GM18861 (cell line): ENCODE measurements around the gene IKBKE.
A peak's percentile ranks its signal among the peaks of the same experiment; 100 is the strongest.

Experiments used
- ATAC-seq: cut with Tn5 transposase; IDR thresholded peaks from one replicate; pipeline ENCODE4 v1.9.1; 2021; ENCODE audit not compliant: unreplicated experiment

IKBKE gene

DNA sequence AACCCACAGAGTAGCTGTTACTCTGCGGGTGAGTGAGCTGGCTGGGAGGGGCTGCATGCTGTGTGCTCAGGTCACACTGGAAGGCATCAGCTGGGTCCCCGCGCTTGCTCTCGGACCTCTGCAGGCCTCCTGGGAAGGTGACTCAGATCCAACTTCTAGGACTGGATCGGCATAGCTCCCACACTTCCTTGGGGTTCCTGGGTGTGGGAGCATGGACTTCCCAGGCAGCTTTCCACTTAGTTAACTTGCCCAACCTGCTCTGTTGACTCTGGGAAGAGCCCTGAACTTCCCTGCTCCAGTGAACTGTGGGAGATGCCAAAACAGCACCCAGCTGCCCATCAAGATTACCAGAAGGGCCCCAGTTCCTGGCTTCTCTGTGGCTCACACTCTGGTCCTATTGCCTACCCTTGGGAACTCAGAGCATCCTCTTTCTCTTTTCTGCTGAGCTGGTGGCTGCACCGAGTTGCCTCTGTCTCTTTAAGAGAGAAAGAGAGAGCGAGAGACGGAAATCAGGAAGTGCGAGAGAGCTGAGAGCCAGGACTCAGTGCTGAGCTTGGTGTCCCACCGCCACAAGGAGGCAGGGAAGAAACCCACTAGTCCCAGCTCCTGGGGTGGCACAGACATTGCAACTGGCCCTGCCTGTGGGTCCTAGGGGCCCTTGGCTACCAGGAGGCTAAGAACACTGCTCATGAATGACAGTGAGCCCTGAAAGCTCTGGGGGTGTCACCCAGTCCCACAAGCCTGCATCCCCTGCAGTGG lies at the start of gene IKBKE:
TSS of gene IKBKE (plus strand) at position 544 of the 759 bp plus-strand sequence. CDS start 2,752 bp downstream, outside the sequence.
- ATAC-seq, result peak; percentile 42

DNA sequence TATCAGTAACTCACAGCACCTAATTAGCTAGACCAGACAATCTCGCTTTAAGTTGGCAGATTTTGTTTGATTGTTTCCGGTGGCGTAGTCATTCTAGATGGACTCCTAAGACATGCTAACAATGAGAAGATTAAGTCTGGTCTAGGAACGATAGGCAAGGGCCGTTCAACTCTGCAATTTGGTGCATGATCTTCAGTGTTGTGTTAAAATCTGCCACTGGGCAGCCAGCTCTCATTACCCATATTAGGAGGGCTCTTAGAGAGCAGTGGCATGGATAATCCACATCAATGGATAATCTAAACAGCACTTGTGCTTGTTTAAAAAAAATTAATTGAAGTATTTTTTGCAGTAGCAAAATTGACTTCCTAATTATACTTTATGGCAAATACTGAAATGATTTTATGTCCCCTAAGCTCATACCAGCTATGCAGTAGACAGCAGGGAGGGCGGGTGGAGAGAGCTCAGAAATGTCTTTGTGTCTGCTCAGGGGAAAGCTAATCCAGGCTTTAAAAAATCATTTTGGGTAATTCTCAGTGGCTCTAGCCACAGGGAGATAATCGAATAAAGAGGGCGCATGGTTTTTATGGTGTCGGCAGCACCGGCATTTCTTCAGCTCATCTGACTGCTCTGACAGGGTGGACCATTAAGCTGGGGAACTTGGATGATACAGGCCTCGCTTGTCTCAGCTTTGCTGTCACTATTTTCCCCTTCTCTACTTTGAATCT lies 48.5 kb upstream of the IKBKE start:
- no peak for ATAC-seq

DNA sequence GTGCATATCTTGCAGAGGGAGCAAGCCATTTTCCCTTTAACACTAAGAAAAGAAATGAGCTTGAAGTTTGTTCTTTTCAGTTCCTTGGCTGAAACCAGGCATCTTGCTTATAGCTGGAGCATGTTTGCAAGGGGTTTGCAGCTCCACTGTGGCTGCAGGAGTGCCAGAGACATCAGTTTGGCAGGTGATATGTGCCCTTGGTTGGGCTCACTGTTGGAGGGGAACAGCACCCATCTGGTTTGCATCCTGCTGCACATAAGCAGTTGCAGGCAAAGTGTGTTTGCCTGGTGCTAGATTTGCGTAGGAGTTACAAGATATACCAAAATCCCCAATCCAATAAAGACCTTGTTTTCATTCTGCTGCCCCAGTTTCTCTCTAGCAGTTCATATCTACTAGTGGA lies 47.8 kb upstream of the IKBKE start:
- no peak for ATAC-seq

DNA sequence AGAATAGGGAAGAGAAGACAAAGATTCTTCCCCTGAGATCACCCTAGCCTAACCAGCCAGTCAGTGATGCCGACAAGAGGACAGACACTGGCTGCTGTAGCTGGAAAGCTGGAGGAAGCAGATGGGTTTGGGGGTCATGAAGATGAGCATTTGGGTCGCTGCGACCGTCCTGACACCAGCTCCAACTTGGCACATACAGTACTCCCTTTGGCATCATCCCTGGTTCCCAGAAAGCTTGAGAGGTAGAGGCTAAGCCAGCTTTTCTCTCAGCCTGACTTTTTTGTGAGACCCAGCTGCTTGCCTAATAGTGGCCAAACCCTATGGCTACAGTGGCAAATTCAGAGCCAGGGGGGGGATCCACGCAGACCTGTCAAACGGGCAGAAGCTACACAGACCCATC lies 43.0 kb upstream of the IKBKE start:
- no peak for ATAC-seq

DNA sequence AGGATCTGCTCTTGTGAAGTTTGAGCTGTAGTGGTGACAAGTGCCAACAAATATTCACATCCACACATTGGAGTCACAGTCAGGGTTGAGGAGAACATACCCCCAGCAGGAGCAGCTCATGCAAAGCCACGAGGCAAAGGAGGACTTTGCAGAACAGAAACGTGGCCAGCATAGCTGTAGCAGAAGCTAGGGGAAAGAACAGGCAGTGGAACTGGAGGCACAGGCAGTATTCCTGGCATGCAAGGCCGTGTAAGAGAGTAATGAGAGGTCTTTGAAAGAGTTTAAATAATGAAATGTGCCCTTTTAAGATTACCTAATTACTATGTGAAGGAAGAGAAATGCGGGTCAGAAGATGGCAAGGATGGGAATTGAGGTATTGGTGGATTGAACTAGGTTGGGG lies 40.9 kb upstream of the IKBKE start:
- ATAC-seq, result no peak

DNA sequence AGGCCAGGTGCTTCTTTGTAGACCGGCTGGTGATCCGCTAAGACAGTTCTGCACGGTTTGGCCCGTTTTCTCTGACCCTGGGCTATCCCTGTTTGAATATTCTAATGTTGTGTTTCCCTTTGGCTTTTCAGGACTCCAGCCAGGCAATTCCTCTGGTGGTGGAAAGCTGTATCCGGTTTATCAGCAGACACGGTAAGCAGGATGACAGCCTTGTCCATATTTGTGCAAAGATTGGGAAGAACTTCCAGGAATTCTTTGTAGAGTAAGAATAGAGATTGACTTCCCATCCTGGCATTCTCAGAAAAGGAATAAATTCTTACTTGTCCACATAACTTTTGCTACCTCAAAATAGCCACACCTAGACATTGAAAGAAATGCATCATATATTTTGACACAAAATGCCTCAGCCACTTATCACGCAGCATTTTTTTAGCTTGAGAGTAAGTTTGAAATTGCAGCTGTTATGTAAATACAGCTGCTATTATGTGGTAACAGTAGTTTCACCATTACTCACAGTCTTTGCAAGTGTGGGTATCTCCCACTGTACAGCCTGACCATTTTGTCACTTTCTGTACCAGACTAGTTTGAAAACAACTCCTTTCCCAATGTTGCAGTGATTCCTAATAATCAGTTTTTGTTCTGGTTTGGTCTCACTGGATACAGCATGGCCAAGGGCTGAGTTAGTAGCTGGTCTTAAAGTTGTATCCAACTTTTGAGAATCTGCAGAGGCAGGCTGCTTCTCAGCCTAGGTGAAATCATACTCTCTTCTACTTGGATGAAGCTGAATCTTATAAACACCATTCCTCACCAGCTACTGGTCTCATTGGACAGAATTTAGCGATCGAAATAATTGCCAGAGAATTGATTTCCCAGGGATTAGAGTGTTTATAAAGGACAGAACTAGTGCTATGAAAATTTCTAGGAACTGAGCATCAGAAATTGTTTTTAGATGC lies 40.0 kb upstream of the IKBKE start:
- peak; percentile 96 for ATAC-seq

DNA sequence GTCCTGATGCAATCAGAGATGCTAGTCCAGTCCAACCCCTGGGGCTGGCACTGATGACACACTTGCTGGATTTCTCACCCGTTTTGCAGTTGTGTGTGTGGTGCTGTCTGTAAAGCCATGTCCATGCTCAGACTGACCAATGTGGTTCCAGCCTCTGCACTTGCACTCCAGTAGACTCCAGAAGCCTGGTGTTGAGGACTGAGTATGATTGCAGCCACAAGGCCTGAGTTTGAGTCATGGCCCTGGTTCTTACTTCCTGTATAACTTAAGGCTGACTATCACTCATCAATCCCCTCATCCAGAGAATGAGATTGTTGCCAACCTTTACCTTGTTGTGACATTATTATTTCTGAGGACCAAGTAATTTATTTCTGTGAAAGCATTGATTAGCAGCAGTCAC lies 34.8 kb upstream of the IKBKE start:
- no peak for ATAC-seq

DNA sequence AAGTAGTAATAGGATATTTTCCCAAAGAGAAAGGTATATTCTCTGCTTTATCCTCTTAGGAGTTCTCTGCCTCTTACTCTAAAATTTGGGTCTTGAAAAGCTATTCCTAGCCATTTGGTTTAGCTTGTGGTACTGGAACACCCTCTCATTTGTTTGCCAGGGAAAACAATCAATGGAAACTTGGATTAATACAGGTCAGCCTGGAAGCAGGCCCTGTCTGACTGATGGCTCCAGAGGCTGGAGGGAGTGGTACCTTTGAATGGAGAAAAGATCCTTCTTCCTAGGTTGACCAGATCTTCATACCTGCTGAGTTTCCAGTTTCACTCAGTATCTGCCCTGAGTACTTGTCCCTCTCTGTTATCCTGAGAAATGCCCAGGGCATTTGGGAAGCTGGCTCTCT lies 31.7 kb upstream of the IKBKE start:
- no peak for ATAC-seq

DNA sequence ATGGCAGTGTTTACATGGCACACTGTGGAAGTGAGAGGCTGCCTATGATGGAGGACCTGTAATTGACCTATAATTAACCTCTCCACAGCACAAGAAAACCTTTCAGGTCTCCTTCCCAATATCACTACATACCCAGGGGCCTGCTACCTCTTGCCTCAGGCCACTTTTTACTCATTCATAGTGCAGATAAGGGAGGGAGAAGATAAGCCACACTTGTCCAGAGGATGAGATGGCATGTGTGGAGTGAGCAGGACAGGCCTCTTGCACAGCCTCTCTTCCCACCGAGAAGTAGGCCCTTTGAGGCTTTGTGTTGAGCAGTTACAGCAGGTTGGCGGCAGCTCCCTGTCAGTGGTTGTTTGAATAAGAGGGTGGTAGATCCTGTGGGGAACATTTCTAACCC lies 31.1 kb upstream of the IKBKE start:
- no peak for ATAC-seq

DNA sequence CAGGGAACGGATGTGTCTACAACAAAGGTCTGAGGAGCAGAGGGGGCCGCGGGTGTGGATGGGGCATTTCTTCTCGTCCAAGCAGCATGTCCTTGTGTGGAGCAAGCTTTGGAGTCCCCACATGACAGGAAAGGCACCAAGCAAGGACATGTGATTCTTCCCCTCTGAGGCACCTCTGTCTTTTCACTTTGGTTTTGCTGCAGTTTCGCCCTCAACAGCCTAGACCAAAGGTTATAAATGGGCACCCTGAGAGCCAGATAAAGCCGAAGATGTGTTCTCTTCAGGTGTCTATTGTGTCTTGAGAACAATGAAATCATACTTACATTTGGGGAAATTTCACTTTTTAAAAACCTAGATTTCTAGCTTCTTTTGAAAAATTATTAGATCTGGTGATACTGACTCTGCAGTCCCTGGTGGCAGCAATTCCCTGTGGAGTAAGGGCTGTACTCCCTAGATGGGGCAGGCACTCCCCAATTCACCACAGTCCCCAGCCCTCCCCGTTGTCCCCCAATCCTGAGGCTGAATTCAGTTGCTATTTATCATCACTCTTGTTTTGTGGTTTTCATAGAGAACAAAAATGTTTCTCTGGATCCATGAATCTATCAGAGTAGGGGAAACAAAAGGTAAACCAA lies 28.8 kb upstream of the IKBKE start:
- no peak for ATAC-seq

DNA sequence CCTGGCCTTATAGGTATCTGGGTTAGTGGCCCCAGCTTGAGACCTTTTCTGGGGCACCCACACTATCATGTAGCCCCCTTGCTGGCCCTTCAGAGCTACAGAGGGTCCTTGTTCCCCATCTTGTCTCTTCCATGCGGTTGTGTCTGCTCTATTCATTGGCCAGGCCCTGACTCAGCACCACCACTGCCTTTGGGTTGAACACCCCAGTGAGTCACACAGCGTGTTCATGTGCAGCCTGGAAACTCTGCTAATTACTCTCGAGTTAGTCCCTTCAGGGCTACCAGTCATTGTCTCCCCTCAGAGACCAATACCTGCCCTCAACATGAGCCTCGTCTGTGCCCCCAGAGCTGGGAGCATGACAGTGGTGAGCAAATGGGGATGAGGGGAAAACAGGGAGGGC lies 28.2 kb upstream of the IKBKE start:
- ATAC-seq, result no peak

DNA sequence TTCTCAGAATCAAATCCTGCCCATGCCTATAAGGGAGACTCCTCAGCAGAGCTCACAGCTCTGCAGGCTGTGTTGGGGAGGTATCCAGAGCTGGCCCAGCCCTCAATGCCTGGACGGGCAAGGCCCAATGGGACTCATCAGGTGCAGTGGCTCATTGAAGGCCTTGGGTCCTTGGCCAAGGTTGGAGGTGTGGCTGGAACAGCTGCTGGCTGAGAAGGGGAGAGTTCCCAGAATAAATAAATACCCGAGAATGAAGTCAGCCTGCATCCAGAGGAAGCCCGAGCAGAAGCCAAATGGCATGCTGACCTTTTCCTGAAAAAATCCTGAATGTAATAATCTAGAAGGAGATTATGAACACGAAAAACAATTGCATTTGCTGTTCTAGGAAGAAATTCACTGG lies 25.2 kb upstream of the IKBKE start:
- ATAC-seq, result no peak

DNA sequence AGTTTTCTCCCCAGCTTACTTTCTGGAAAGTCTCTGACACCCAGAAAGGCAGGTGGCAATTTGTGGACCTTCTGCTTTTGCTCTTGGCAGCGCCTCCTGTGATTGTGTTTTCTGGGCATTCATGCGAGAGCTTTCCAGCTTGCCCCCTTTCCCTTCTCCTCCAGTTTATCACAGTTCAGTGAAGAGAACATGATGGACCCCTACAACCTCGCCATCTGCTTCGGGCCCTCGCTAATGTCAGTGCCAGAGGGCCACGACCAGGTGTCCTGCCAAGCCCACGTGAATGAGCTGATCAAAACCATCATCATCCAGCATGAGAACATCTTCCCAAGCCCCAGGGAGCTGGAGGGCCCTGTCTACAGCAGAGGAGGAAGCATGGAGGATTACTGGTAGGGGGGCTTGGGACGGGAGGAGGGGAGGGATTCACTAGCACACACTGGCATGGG lies 24.3 kb upstream of the IKBKE start:
- no peak for ATAC-seq

DNA sequence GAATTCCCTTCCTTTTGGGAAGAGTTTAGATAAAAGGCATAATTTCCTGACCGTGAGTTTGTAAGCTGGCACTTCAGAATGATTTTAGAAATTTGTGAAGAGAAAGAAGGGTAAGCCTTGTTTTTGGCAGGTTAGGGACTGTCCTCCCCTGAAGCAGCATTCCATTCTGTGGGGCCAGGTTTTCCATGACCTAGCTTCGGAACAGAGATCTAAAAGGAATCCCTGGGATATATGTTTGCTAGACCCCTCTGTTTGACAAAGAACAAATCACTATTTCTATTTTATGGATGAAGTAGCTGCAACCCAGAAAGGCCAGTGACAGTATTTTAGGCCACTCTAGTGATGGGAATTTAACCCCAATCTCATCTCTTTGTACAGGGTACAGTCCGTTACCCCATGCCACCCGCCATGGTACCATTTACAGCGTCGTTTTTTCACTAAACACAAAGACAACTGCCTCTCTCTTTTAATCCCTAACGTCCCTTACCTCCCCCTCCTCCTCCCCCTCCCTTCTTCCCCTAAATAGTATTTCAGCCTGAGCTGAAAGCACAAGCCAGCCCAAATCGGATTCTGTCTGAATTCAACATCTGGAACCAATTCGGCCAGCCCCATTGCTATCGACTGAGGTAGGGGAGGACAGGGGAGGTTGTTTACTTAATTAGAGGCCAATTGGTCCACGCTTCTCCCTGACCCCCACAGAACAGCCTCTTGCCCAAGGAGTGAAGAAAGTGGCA lies 23.4 kb upstream of the IKBKE start:
- no peak for ATAC-seq

DNA sequence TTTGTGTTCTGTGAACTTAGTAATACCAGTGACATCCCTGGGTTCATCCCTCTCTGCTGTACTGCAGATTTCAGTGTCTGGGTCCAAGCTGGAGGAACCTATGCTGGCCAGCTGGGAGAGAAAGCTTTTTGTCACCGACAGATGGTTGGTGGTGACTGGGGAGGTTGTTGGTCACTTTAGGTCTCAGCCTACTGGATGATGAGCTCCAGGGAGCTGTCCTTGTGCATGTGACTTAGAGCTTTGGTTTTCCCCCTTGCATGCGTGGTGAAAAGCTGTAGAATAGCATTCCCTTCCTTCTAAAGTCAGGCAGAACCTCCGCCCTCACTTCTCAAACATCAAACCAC lies 22.9 kb upstream of the IKBKE start:
- no peak for ATAC-seq

DNA sequence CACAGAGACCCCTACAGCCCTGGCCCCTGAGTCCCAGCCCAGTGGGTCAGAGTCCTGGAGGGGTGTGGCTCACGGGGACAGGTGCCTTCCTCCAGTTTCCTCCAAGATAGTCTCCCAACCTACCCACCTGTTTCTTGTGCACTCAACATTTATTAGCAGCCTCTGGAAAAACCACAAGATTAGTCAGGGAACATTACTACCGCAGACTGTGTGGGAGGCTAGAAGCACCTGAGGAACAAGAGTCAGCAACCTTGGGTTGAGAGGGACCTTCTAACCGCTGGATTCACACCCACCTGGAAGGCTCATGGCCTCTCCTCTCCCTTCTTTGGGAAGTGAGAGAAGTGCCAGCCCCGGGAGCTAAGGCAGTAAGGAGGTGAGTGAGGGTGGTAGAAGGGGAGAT lies 22.5 kb upstream of the IKBKE start:
- no peak for ATAC-seq

DNA sequence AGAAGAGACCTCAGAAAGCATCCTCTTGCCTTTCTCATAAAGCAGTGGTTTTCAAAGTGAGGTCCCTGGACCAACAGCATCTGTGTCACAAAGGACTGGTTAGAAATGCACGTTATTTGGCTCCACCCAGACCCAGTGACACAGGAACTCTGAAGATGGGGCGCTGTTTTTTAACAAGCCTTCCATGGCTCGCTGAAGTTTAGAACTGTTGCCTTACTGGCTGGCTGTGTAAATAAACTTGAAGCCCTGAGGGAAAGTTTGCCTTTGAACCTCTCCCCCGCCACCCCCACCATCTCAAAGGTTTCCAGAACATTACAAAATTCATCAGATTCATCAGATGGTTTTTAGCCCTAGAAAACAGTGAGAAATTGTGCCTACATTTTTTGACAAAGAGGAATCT lies 21.8 kb upstream of the IKBKE start:
- ATAC-seq, result no peak

DNA sequence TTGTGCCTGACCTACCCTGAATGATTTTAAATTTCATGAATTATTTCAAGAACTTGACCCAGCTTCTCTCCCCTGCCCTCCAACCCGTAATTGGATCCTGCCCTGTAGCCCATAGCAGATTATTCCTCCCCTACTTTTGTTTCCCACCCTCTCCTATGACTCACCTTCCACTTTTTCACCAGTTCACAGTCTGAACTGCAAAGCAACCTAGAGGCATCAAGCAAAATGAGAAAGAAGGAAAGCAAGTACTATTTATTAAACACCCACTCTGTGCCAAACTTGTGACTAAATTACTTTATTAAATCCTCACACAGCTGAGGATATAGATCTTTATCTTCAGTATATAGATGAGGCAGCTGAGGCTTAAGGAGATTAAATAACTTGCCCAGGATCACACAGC lies 20.7 kb upstream of the IKBKE start:
- no peak for ATAC-seq

DNA sequence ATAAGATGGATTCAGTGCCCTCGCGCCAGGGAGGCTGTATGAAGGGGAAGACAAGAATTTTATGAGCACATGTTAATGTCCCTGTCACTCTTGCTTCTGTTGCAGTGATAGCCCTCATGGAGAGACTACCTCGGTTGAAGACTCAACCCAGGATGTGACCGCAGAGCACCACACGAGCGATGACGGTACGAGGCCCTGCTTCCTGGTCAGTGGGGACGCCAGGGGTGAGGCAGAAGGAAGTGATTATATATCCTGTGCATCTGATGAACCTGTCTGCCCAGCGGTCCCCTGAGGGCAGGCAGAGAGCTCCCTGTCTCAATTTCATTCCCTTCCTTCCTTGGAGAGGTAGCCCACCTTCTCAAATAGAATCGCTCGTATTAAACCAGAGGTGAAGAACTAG lies 20.0 kb upstream of the IKBKE start:
- ATAC-seq, result no peak

DNA sequence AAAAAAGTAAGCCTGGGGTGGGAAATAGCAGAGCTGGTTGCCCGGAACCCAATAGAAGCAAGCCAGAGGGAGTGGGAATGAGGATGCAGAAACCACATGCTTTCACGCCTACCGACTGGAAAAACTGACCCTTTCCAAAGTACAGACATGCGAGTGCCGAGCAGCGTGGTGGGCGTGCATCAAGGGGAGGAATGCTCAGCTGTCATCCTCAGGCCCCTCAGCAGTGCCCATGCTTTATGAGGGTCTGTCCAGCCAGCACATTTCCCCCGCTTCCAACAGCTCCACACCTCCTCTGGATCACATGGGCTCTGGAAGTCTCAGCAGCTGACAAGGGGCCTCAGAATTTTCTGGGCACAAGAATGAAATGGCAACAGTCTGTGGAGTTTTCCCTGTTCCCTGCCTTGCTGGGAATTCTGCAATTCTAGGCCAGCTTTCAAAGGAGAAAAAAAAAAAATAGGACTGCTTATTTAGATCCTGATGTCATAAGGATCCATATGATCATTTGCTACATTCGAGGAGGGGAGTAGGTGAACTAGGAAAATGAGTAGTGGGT lies 19.1 kb upstream of the IKBKE start:
- no peak for ATAC-seq
